ENCODE results near the gene MARK2.
A peak's percentile ranks its signal among the peaks of the same experiment; 100 is the strongest.
"Not testable (repeated sequence)": the region's sequence is repeated elsewhere in the genome, so short reads cannot be mapped to it uniquely, and the experiment has no call there.

The MARK2 gene

GRCh38 chr11:63858628-63859550 lies 20.0 kb downstream of the MARK2 start:
- TF ChIP-seq CTCF (IDR thresholded peaks at IDR 0.05; ENCODE audit: unreplicated experiment in 3 of 3): no peak
- peaks cover 28% of the 10 kb centered on the region for H3K36me3 Mint-ChIP-seq (ENCODE audit: low read depth)
- H3K4me3 Mint-ChIP-seq: no peak overlapping the region
- no peaks in the 10 kb centered on the region for H3K27me3 Mint-ChIP-seq (ENCODE audit: low read depth)
- peaks cover 12% of the 10 kb centered on the region for H3K4me1 Mint-ChIP-seq
- peak overlapping the region in 1 of 3 experiments; percentile 54 for H3K27ac Mint-ChIP-seq
- H3K9me3 Mint-ChIP-seq: no peaks in the 10 kb centered on the region

DNA sequence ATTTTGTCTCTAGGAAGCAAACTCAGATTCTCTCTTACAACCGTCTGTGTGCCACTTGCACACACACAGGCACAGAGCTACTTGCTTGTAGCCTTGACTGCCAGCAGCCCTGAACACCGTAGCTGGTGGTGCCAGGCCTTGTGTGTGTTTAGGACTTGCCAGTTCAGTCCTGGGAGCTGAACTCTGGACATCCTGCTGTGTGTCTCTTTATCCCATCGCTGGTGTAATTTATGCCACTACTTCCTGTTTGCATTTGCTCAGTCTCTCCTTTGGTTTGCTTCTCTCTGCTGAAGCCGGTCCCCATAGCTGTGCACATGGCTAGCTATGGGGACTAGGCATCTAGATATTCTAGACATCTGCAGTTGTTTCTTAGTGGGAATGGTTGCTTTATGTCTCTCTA lies 24.0 kb downstream of the MARK2 start:
- Mint-ChIP-seq H3K4me1 (peaks cover 33% of the 10 kb centered on the region), H3K9me3 (no peaks in the 10 kb centered on the region), H3K27me3 (ENCODE audit: low read depth) (no peaks in the 10 kb centered on the region), H3K4me3 (no peak overlapping the region), H3K36me3 (ENCODE audit: low read depth) (peaks cover 33% of the 10 kb centered on the region), H3K27ac (peak overlapping the region in 2 of 3 experiments; percentile 2 to 58)
- no peak for TF ChIP-seq CTCF (IDR thresholded peaks at IDR 0.05; ENCODE audit: unreplicated experiment in 3 of 3)

DNA sequence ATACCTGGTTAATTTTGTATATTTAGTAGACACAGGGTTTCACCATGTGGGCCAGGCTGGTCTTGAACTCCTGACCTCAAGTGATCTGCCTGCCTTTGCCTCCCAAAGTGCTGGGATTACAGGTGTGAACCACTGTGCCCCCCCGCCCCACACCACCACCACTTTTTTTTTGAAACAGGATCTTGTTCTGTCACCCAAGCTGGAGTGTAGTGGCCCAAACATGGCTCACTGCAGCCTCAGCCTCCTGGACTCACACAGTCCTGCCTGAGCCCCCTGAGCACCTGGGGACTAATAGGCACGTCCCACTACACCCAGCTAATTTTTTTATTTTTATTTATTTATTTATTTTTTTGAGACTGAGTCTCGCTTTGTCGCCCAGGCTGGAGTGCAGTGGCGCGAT lies 24.7 kb downstream of the MARK2 start:
- Mint-ChIP-seq H3K4me1 (peaks cover 39% of the 10 kb centered on the region), H3K36me3 (ENCODE audit: low read depth) (peaks cover 37% of the 10 kb centered on the region)
- not testable (repeated sequence) for H3K4me3 Mint-ChIP-seq

DNA sequence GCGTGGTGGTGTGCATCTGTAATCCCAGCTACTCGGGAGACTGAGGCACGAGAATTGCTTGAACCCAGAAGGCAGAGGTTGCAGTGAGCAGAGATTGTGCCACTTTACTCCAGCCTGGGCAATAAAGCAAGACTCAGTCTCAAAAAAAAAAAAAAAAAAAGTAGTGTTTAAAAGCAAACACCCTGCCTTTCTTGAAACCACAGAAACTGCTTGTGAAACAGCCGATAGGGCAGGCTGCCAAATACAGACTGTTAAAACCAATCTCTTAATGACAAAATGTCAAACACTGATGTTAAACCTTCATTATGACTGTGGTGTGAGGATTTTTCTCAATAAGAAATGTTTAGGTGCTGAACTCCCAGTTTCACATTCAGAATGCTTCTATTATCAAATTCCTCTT lies 27.3 kb downstream of the MARK2 start:
- no peak overlapping the region for H3K4me3 Mint-ChIP-seq
- H3K27me3 Mint-ChIP-seq (ENCODE audit: low read depth): no peaks in the 10 kb centered on the region
- H3K9me3 Mint-ChIP-seq: no peaks in the 10 kb centered on the region
- H3K4me1 Mint-ChIP-seq: peaks cover 60% of the 10 kb centered on the region
- H3K27ac Mint-ChIP-seq: no peak overlapping the region
- no peak for TF ChIP-seq CTCF (IDR thresholded peaks at IDR 0.05; ENCODE audit: unreplicated experiment in 3 of 3)
- peaks cover 29% of the 10 kb centered on the region for H3K36me3 Mint-ChIP-seq (ENCODE audit: low read depth)

More for the DNA sequence above, 24.7 kb downstream of the MARK2 start:
- H3K27ac Mint-ChIP-seq; H3K27me3 Mint-ChIP-seq (ENCODE audit: low read depth); H3K9me3 Mint-ChIP-seq: not testable (repeated sequence)

GRCh38 chr11:63867511-63867910 lies 28.6 kb downstream of the MARK2 start:
- Mint-ChIP-seq H3K4me1 (peaks cover 62% of the 10 kb centered on the region), H3K4me3 (no peak overlapping the region), H3K27ac (no peak overlapping the region), H3K9me3 (no peaks in the 10 kb centered on the region), H3K36me3 (ENCODE audit: low read depth) (peaks cover 23% of the 10 kb centered on the region), H3K27me3 (ENCODE audit: low read depth) (no peaks in the 10 kb centered on the region)
- no peak for TF ChIP-seq CTCF (IDR thresholded peaks at IDR 0.05; ENCODE audit: unreplicated experiment in 3 of 3)

DNA sequence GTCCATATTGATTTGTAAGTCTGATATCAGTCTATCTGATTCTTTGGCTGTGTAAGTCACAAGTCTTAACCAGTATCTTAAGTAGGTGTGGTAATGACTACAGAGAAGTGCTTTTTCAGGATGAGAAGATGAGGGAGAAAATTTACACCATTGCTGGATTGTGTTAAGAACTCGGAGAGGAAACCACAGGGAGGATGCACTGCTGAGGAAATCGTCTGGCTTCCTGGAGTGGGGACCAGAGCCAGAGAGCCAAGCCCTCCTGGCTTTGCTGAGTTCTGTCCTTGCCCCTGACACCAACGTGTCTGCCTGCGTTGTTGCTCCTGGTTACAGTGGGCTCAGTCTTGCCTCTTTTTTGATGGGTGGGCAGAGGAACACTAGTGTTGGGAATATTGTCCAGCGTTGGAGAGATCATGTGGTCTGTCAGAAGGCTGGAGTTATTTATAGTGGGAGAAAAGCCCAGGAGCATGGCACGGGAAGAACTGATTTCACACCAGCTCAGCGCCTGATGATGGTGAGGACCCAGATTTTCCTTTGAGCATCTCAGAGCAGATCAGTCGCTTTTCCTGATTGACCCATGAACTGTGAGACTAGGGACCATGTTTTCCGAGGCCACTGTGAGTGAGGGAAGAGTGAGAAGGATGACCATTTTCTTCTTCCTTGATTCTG lies 29.6 kb downstream of the MARK2 start:
- peaks cover 19% of the 10 kb centered on the region for H3K36me3 Mint-ChIP-seq (ENCODE audit: low read depth)
- peaks cover 62% of the 10 kb centered on the region for H3K4me1 Mint-ChIP-seq
- no peaks in the 10 kb centered on the region for H3K27me3 Mint-ChIP-seq (ENCODE audit: low read depth)
- TF ChIP-seq CTCF (IDR thresholded peaks at IDR 0.05; ENCODE audit: unreplicated experiment in 3 of 3): no peak
- H3K4me3 Mint-ChIP-seq: no peak overlapping the region
- H3K27ac Mint-ChIP-seq: peak overlapping the region in 2 of 3 experiments; percentile 19 to 29
- no peaks in the 10 kb centered on the region for H3K9me3 Mint-ChIP-seq

Data from nephron (organoid).